T47D (cell line): Measurements from ENCODE around the gene PAWR.
"Not testable (repeated sequence)": the region's sequence is repeated elsewhere in the genome, so short reads cannot be mapped to it uniquely, and the experiment has no call there.

Experiments used
- DNase-seq, 2 experiments: peaks; one replicate each; pipeline versions ENCODE4 v3.0.0 to v3.0.0-alpha.2; 2011 to 2012; ENCODE audit warnings: low read depth in 1 of 2, low spot score in 1 of 2
- JUND ChIP-seq: IDR thresholded peaks from 2 replicates; pipeline ENCODE4 v1.6.1; 2012; ENCODE audit warnings: low read depth
- in situ Hi-C: cut with HindIII; loops from 2 replicates; pipeline ENCODE4 v1.10.0; 2016; ENCODE audit warnings: low sequenced_read_pairs, low pct_unique_long_range_greater_than_20kb

The PAWR gene

GRCh38 chr12:79692860-79693577 is 2.3 kb upstream of the PAWR start:
- in situ Hi-C loops = no loop called here
- peak in 1 of 2 experiments; percentile 57 for DNase-seq
- TF ChIP-seq JUND = no peak

DNA sequence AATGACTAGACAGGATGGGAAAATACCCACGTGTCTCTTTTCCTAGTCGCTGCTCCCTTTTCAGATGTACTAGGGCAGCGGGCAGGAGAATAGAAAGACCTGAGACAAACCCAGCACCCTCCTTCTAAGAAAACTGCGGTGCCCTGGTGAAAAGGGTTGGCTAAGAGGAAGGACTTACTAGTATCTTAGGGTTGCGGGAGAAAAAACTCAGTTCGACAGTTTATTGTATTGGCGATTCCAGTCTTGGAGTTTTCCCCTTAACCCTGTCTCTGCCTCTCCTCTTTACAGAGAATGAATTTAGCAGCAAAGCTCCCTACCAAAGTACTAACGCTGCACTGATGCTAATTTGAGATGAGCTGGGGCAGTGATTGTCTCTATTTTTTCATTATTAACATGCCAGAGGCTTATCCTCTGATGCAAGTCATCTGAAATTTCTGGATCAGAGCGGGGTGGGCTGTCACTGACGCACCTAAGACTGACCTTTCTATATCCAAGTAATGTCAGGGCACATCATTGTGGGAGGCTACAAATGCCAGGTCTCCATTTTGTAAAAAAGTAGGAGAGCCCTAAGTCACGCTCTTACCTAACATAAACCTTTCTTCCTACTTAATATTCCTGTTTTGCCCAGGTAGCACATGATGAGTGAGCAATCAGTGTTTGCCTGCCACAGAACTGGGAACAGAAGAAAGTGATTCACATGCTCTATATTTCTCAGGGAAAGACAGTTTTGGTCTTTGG is 916 bp upstream of the PAWR start:
- in situ Hi-C loops = no loop called here
- peak; percentile 33 to 58 for DNase-seq
- TF ChIP-seq JUND = no peak

DNA sequence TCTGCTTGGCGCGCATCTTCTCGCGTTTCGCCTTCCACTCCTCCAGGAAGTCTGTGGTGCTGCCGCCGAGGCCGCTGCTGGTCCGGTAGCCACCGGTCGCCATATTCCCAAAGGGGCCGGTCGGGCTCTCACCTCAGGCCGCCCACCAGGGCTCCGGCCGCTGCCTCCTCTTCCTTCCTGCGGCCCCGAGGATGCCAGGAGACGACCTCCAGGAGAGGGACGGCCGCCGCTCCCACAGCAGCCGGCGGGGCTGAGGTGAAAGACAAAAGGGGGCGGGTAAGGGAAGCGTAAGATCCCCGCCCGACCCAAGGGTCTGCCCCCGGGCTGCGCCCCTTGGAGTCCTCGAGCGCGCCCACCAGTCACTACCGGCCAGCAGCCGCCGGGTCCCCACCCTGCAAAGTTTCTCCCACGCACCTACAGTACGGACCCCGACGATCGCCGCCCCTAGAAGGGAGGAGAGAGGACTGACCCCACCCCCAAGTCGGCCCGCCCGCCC is 574 bp downstream of the PAWR start:
- peak; percentile 48 to 57 for DNase-seq
- TF ChIP-seq JUND = no peak
- in situ Hi-C loops = no loop called here

DNA sequence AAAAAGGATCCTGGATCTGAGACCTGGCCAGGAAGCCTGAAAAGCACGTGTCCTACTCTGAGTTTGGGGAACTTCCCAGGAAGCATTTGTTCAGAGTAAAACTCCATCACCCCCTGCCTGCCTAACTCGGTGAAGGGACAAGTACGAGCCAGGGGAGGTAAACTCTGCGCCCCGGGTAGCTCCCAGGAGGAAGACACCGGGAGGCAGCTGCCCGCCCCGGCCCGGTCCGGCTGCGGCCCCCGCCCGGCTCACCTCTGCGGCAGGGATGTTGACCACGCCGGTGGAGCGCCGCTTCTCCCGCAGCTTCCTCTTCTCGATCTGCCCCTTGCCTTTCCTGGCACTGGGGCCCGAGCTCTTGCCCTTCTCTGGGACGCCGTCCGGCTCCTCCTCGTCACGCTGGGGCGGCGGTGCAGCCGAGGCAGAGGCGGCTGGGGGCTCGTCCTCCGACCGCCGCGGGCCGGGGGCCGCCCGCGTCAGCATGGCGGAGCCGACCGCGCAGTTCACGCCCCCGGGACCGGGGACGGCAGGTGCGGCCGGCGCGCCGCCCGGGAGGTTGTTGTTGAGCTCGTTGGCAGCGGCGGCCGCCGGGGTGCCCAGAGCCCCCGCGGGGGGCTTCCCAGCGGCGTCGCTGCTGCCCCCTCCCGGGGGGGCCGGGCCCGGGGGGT is 1.2 kb downstream of the PAWR start:
- DNase-seq = peak; percentile 35 to 67
- in situ Hi-C loops = no loop called here
- no peak for TF ChIP-seq JUND

GRCh38 chr12:79689061-79689476 is 1.7 kb downstream of the PAWR start:
- in situ Hi-C loops = no loop called here
- DNase-seq = no peak
- no peak for TF ChIP-seq JUND

DNA sequence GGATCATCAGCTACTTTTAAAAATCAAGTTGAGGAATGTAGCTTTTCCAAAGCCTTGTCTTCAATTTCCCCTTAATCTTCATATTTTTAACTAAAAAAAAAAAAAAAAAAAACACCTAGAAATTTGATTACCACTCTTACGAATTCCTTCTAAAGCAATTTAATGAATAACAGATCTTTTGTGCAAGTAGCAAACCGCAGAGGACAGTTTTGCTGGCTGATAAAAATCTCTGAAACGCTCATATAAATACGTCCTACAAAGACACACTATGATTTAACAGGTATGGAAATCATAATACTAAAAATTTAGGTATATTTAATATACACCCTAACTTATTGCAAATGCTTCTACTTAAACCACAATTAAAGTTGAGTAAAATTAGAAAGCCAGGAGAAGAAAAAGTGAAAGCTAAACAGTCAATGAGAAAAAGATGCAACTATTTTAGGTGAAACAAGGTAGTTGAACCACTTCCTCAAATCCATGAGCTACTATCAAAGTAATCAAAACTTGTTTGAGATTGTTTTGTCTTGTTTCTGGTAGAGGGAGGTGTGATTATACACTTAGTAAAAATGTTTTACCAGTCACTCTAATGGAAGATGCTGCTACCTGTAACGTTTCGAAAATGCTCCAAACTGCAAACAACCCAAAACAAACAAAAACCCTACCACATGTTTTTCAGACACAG is 2.2 kb downstream of the PAWR start:
- no peak for TF ChIP-seq JUND
- in situ Hi-C loops = no loop called here
- peak in 1 of 2 experiments; percentile 29 for DNase-seq

- no peak for TF ChIP-seq JUND
- in situ Hi-C loops = no loop called here
- DNase-seq = no peak
Measured at GRCh38 chr12:79687711-79688260, 3.0 kb downstream of the PAWR start.

DNA sequence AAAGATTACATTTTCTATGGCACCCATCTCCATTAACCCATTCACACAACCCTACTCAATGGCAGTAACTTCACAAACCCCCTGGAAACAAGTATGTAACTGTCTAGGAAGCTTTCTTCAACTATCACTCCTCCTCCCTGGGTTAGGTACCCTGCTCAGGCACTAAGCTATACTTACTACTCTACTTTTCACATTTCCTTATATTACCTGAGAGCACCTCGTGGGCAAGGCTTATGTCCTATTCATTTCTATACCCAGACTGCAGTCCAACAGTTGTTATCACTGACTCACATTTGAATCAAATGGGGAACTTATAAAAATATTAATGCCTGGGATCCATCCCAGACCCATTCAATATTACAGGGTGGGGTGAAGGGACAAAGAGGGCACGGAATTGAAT is 4.6 kb downstream of the PAWR start:
- in situ Hi-C loops = no loop called here
- no peak for TF ChIP-seq JUND

DNA sequence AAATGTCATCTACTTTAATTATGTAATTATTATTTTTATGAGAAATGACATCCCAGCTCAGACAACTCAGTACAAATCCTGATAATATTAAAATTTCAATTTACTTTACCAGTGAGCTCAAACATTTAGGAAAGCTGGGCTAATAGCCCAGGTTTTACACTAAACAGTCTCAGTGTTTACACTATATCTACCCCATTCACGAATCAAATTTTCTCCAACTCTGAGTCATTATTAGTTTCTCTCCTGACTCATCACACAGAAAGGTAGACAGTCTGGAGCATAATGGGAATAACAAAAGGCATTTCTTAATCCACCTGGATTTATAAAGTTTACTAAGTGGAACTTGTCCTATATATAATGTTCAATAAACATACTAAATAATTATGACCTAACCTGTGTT is 5.7 kb downstream of the PAWR start:
- no peak for DNase-seq
- in situ Hi-C loops = no loop called here
- no peak for TF ChIP-seq JUND

More for the DNA sequence above, 4.6 kb downstream of the PAWR start:
- DNase-seq = no peak

- in situ Hi-C loops, DNase-seq: not testable (repeated sequence)
Measured at GRCh38 chr12:79684338-79684737, 6.4 kb downstream of the PAWR start.

DNA sequence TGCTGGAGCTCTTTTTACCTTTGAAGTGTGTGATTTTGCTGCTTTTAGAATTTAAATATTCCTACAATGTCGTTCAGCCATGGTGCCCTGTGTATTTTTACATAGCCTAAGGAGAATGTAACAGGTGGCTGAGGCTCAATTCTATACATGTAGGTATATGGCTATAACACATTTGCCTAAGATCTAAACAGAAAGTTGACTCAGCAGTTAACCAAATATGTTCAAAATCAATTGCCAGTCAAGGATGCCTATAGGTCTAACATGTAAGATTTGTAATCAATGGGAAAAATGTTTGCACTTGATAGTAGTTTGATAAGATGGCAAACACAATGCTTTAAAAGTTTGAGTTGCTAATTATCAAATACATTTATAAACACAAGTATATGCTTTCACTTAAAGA is 8.2 kb downstream of the PAWR start:
- no peak for TF ChIP-seq JUND
- DNase-seq = no peak
- in situ Hi-C loops = no loop called here

DNA sequence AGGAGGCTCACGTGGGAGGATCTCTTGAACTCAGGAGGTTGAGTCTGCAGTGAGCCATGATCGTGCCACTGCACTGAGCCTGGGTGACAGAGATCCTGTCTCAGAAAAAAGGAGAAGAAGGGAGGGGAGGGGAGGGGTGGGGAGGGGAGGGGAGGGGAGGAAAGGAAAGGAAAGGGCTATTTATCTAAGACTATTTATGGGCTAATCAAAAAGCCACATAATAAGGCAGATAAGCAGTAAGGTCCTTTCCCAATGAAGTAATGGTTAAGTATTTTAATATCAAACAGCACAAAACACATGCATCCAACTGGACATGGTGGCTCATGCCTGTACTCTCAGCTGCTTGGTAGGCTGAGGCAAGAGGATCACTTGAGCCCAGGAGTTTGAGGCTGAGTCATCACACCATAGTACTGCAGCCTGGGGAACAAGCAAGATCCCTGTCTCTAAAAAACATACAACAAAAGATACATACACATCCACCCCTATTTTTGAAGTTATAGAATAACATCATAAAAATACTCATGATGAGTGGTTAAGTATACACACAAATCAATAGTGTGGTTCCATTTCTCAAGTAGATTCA is 9.7 kb downstream of the PAWR start:
- DNase-seq = no peak
- in situ Hi-C loops = no loop called here

More for the DNA sequence above, 9.7 kb downstream of the PAWR start:
- no peak for TF ChIP-seq JUND
